Measurements from ENCODE around the gene AVPR2. TPM values are rescaled to one million over a fixed set of nuclear protein-coding genes. Genes with fewer than 3 reads are reported as not detected.

The AVPR2 gene
- total RNA-seq, 1 experiment from 2014 or later: 10.6 TPM

GRCh38 chrX:153933748-153934147, 29.3 kb downstream of the AVPR2 start:
- H3K27me3 ChIP-seq (ENCODE audit: control insufficient read depth, insufficient read depth, low read length): no peaks in the 10 kb centered on the region
- H3K36me3 ChIP-seq (ENCODE audit: control insufficient read depth, insufficient read depth, low read length): peaks cover 7% of the 10 kb centered on the region
- H3K9me3 ChIP-seq (ENCODE audit: control insufficient read depth, insufficient read depth, low read depth, low read length): no peaks in the 10 kb centered on the region
- H3K27ac ChIP-seq (ENCODE audit: low read length): peak overlapping the region; percentile 75
- H3K4me1 ChIP-seq (ENCODE audit: control insufficient read depth, insufficient read depth, low read length): peaks cover 26% of the 10 kb centered on the region
- in situ Hi-C loops (cut with HindIII; ENCODE audit: low pct_unique_long_range_greater_than_20kb, low sequenced_read_pairs): no loop called here
- DNase-seq (ENCODE audit: low read depth, low spot score): no peak
- BruUV-seq (replicated peaks): no TSS peak
- CTCF ChIA-PET: no interaction called here
- POLR2A ChIA-PET: no interaction called here
- TF ChIP-seq POLR2AphosphoS5 (IDR thresholded peaks at IDR 0.05; ENCODE audit: low read depth, low read length) (no peak), CTCF (IDR thresholded peaks at IDR 0.05) (no peak), REST (IDR thresholded peaks at IDR 0.05; ENCODE audit: insufficient read depth in 1 of 2, low read depth in 2 of 2, low read length in 1 of 2) (no peak), TCF7L2 (IDR thresholded peaks at IDR 0.05; ENCODE audit: low read depth, low read length) (no peak), SIN3A (IDR thresholded peaks at IDR 0.05; ENCODE audit: borderline replicate concordance, insufficient read depth, low read depth, low read length) (no peak)
- intact Hi-C loops (cut with micrococcal nuclease; ENCODE audit: unreplicated experiment): no loop called here
- ATAC-seq: no peak
- peak overlapping the region; percentile 94 to 95 for H3K4me3 ChIP-seq (ENCODE audit: low read depth in 2 of 2, low read length in 2 of 2)

DNA sequence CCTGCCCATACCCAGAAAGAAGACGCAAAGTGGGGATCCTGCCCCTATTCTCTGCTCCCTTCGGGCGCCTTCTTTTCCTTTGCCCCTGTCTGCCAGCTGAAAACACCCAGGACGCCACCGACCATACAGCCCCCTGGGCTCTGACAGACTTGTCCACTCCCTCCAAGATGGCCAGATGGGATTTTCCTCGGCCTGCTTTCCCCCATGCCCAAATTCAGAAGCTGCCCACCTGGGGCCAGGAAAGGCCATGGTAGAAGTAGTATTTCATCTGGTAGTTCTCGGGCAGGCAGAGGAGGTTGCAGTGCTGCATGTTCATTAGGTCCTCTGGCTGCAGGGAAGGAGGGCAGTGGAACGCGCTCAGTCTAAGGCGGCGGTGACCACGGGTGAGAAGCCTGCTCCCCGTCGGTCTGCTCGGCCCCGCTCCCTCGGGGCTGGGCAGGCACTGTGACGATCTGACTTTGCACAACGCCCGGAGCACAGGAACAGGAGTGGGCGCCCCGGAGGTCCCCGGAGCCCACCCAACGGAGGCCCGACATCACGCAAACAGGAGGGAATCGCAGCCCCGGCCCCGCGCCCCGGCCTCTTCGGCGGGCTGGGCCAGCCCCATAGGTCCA, 29.8 kb downstream of the AVPR2 start:
- ATAC-seq (peak; percentile 13; the same call in 1 of the 2 replicates), DNase-seq (ENCODE audit: low read depth, low spot score) (no peak)
- CTCF ChIA-PET: no interaction called here
- H3K36me3 ChIP-seq (ENCODE audit: control insufficient read depth, insufficient read depth, low read length): peaks cover 7% of the 10 kb centered on the region
- in situ Hi-C loops (cut with HindIII; ENCODE audit: low pct_unique_long_range_greater_than_20kb, low sequenced_read_pairs): no loop called here
- no TSS peak for BruUV-seq (replicated peaks)
- H3K4me3 ChIP-seq (ENCODE audit: low read depth in 2 of 2, low read length in 2 of 2): peak overlapping the region; percentile 94 to 95
- no peaks in the 10 kb centered on the region for H3K9me3 ChIP-seq (ENCODE audit: control insufficient read depth, insufficient read depth, low read depth, low read length)
- peak overlapping the region; percentile 75 for H3K27ac ChIP-seq (ENCODE audit: low read length)
- no peaks in the 10 kb centered on the region for H3K27me3 ChIP-seq (ENCODE audit: control insufficient read depth, insufficient read depth, low read length)
- intact Hi-C loops (cut with micrococcal nuclease; ENCODE audit: unreplicated experiment): no loop called here
- POLR2A ChIA-PET: no interaction called here
- TF ChIP-seq CTCF (IDR thresholded peaks at IDR 0.05) (no peak), TCF7L2 (IDR thresholded peaks at IDR 0.05; ENCODE audit: low read depth, low read length) (no peak), SIN3A (IDR thresholded peaks at IDR 0.05; ENCODE audit: borderline replicate concordance, insufficient read depth, low read depth, low read length) (no peak), POLR2AphosphoS5 (IDR thresholded peaks at IDR 0.05; ENCODE audit: low read depth, low read length) (no peak), REST (IDR thresholded peaks at IDR 0.05; ENCODE audit: insufficient read depth in 1 of 2, low read depth in 2 of 2, low read length in 1 of 2) (no peak)
- peaks cover 24% of the 10 kb centered on the region for H3K4me1 ChIP-seq (ENCODE audit: control insufficient read depth, insufficient read depth, low read length)
